Cardiac muscle cell (in vitro differentiated cells and primary cell): ENCODE measurements around the gene ZNF527. TPM values are rescaled to one million over a fixed set of nuclear protein-coding genes. Genes with fewer than 3 reads are reported as not detected.

ENCODE experiments used
- DNase-seq, 2 donors: peaks; one replicate each; pipeline versions ENCODE4 v3.0.0 to v3.0.0-alpha.2; 2010 to 2017; ENCODE audit warnings: low read depth in 1 of 2, low spot score in 1 of 2
- H3K27ac ChIP-seq: fragments of 200-600 bp; sonication (generic); 2 replicates; pipeline ENCODE4 v1.5.1; 2016
- H3K27me3 ChIP-seq: fragments of 200-600 bp; sonication (generic); 2 replicates; pipeline ENCODE4 v1.6.0; 2016; ENCODE audit warnings: control low read depth
- H3K36me3 ChIP-seq: fragments of 200-600 bp; sonication (generic); 2 replicates; pipeline ENCODE4 v1.5.1; 2016; ENCODE audit warnings: control low read depth
- H3K4me1 ChIP-seq: fragments of 200-600 bp; sonication (generic); 2 replicates; pipeline ENCODE4 v1.8.1; 2017; ENCODE audit warnings: low read depth, mild to moderate bottlenecking, mixed run types
- H3K4me3 ChIP-seq: fragments of 200-600 bp; sonication (generic); 2 replicates; pipeline ENCODE4 v1.5.1; 2016; ENCODE audit warnings: mild to moderate bottlenecking
- H3K9me3 ChIP-seq: fragments of 200-600 bp; sonication (generic); 2 replicates; pipeline ENCODE4 v1.5.1; 2017; ENCODE audit warnings: low read depth, mild to moderate bottlenecking, control low read depth
- CTCF ChIP-seq: IDR thresholded peaks from 2 replicates; pipeline ENCODE4 v1.5.1; 2012; ENCODE audit warnings: low read depth, mild to moderate bottlenecking, low read length
- polyA plus RNA-seq: library from polyadenylated mRNA; unstranded; fragments of >200 nt; fragmentation: Nextera tagmentation; extraction: Ambion mirVana; gene quantifications from 2 replicates; pipeline ENCODE4 v1.2.1, GENCODE V29; 2016
- total RNA-seq: library from RNA; depleted of rRNA; stranded (reverse); fragments of >200 nt; gene quantifications from 2 replicates; pipeline ENCODE4 v1.2.3, GENCODE V29; 2016

ZNF527 gene
- total and polyA plus RNA-seq, 2 experiments from 2014 or later: 5.8 to 10.2 TPM

- no peak overlapping the region for H3K27ac ChIP-seq
- H3K9me3 ChIP-seq: peaks cover 6% of the 10 kb centered on the region
- no peak overlapping the region for H3K4me3 ChIP-seq
- no peak for DNase-seq
- H3K4me1 ChIP-seq: no peaks in the 10 kb centered on the region
- no peaks in the 10 kb centered on the region for H3K27me3 ChIP-seq
- no peaks in the 10 kb centered on the region for H3K36me3 ChIP-seq
- no peak for TF ChIP-seq CTCF
These were observed 41.8 kb downstream of the ZNF527 start for GRCh38 chr19:37412700-37413099.

GRCh38 chr19:37413313-37414084, 42.6 kb downstream of the ZNF527 start:
- DNase-seq: peak in 1 of 2 donors; percentile 2
- peaks cover 6% of the 10 kb centered on the region for H3K9me3 ChIP-seq
- no peak overlapping the region for H3K27ac ChIP-seq
- TF ChIP-seq CTCF: no peak
- H3K27me3 ChIP-seq: no peaks in the 10 kb centered on the region
- H3K4me3 ChIP-seq: no peak overlapping the region
- H3K36me3 ChIP-seq: no peaks in the 10 kb centered on the region
- H3K4me1 ChIP-seq: no peaks in the 10 kb centered on the region

Other genes starting within 250 kb of the ZNF527 start
- gene ZNF585A, start 198.4 kb upstream of the ZNF527 start, total RNA-seq: 15.2 and 15.5 TPM in 2 replicates
- 18.1 and 21.8 TPM in 2 replicates for gene ZNF585A, start 198.4 kb upstream of the ZNF527 start, polyA plus RNA-seq
- gene ZNF585B, start 160.6 kb upstream of the ZNF527 start, total RNA-seq: 7.6 and 10.6 TPM in 2 replicates
- 7.0 and 10.0 TPM in 2 replicates for gene ZNF585B, start 160.6 kb upstream of the ZNF527 start, polyA plus RNA-seq
- gene ZNF383, start 152.9 kb upstream of the ZNF527 start, total RNA-seq: 4.0 and 5.7 TPM in 2 replicates
- gene ZNF383, start 152.9 kb upstream of the ZNF527 start, polyA plus RNA-seq: 4.9 and 5.7 TPM in 2 replicates
- 5.7 and 7.7 TPM in 2 replicates for gene ZNF569, start 96.3 kb downstream of the ZNF527 start, total RNA-seq
- 3.7 and 7.9 TPM in 2 replicates for gene ZNF569, start 96.3 kb downstream of the ZNF527 start, polyA plus RNA-seq
- gene ZNF570, start 98.3 kb downstream of the ZNF527 start, total RNA-seq: 4.6 and 9.0 TPM in 2 replicates
- gene ZNF570, start 98.3 kb downstream of the ZNF527 start, polyA plus RNA-seq: 4.0 and 4.3 TPM in 2 replicates
- 8.4 and 20.3 TPM in 2 replicates for gene ZNF793, start 135.8 kb downstream of the ZNF527 start, total RNA-seq
- gene ZNF793, start 135.8 kb downstream of the ZNF527 start, polyA plus RNA-seq: 20.0 and 24.6 TPM in 2 replicates
- 3.3 and 5.0 TPM in 2 replicates for gene ZNF571, start 223.7 kb downstream of the ZNF527 start, total RNA-seq
- 4.8 and 6.1 TPM in 2 replicates for gene ZNF571, start 223.7 kb downstream of the ZNF527 start, polyA plus RNA-seq
- gene ZNF540, start 223.8 kb downstream of the ZNF527 start, total RNA-seq: 0.54 and 2.1 TPM in 2 replicates
- 0.26 and 2.4 TPM in 2 replicates for gene ZNF540, start 223.8 kb downstream of the ZNF527 start, polyA plus RNA-seq